Chondrocyte (in vitro differentiated cells): ENCODE data around the gene UROC1. TPM values are rescaled to one million over a fixed set of nuclear protein-coding genes. Genes with fewer than 3 reads are reported as not detected.

Experiments
- DNase-seq: peaks from one replicate; pipeline ENCODE4 v3.0.0; 2021; ENCODE audit warnings: mixed read lengths, low spot score
- H3K27ac Mint-ChIP-seq: one replicate; pipeline ENCODE4 v1.8.0; 2021; ENCODE audit warnings: mild to moderate bottlenecking, moderate library complexity, mixed read lengths; ENCODE audit not compliant: unreplicated experiment
- H3K27me3 Mint-ChIP-seq: 2 replicates; pipeline ENCODE4 v1.8.0; 2021; ENCODE audit warnings: low read depth, mixed read lengths
- H3K36me3 Mint-ChIP-seq: 2 replicates; pipeline ENCODE4 v1.8.0; 2021; ENCODE audit warnings: low read depth, mixed read lengths
- H3K4me1 Mint-ChIP-seq: 2 replicates; pipeline ENCODE4 v1.8.0; 2021; ENCODE audit warnings: low read depth, mild to moderate bottlenecking, mixed read lengths
- H3K4me3 Mint-ChIP-seq: one replicate; pipeline ENCODE4 v1.8.0; 2021; ENCODE audit warnings: mild to moderate bottlenecking, moderate library complexity, mixed read lengths; ENCODE audit not compliant: unreplicated experiment
- H3K9me3 Mint-ChIP-seq: 2 replicates; pipeline ENCODE4 v1.8.0; 2021; ENCODE audit warnings: low read depth, mixed read lengths
- total RNA-seq: library from RNA; stranded (reverse); gene quantifications from 3 replicates; pipeline ENCODE4 v1.2.1, GENCODE V29; 2021
- TF ChIP-seq, protein P1 (sequence below): fragments of 200-600 bp; sonication (generic); IDR thresholded peaks from 2 replicates; pipeline ENCODE4 v1.5.0; 2021; ENCODE audit warnings: antibody characterized with exemption, mild to moderate bottlenecking, moderate library complexity

The UROC1 gene
- total RNA-seq, 1 donor from 2014 or later = not detected

DNA sequence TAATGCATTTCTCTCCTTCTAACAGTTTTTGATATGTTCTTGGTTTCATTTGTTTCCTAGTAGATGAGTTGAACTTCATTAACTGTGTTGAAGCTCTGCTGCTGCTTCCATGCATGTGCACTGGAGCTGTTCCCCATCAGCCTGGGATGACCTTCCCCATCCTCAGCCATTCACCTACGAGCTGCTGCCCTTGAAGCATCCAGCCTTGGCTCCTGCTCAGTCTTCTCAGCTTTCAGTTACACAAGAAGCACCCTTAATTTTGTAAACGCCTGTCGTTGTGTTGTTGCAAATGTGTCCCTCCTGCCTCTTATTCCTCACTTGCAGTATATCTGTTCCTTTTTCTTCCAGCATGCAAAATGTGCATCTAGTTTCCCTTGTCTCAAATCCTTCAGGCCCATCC is 33.4 kb downstream of the UROC1 start:
- H3K4me3 Mint-ChIP-seq = no peak overlapping the region

DNA sequence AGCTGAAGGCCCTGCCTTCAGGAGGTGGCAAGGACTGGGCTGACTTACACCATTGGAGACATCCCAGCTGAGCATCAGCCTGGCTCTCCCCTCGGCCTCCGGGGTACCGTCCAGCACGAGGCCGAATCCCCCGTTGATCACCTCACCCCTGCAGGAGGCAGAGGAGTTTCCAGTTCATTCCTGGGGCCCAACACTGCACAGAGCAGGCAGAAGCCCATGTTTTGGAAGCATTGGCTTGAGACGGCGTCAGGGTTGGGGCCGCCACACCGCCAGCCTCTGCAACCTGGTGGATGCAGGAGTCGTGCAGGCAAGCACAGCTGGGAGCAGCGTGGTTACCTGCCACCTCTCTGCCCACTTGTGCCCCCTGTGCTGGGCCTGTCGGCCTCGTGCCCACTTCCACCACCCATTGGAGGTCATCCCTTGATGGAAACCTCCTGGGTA is 34.2 kb downstream of the UROC1 start:
- H3K4me3 Mint-ChIP-seq = no peak overlapping the region
- no peak overlapping the region for H3K27ac Mint-ChIP-seq
- H3K4me1 Mint-ChIP-seq = peaks cover 16% of the 10 kb centered on the region
- DNase-seq = peak; percentile 74
- H3K27me3 Mint-ChIP-seq = no peaks in the 10 kb centered on the region
- TF ChIP-seq, protein P1, sequence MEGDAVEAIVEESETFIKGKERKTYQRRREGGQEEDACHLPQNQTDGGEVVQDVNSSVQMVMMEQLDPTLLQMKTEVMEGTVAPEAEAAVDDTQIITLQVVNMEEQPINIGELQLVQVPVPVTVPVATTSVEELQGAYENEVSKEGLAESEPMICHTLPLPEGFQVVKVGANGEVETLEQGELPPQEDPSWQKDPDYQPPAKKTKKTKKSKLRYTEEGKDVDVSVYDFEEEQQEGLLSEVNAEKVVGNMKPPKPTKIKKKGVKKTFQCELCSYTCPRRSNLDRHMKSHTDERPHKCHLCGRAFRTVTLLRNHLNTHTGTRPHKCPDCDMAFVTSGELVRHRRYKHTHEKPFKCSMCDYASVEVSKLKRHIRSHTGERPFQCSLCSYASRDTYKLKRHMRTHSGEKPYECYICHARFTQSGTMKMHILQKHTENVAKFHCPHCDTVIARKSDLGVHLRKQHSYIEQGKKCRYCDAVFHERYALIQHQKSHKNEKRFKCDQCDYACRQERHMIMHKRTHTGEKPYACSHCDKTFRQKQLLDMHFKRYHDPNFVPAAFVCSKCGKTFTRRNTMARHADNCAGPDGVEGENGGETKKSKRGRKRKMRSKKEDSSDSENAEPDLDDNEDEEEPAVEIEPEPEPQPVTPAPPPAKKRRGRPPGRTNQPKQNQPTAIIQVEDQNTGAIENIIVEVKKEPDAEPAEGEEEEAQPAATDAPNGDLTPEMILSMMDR = no peak
- no peaks in the 10 kb centered on the region for H3K9me3 Mint-ChIP-seq
- H3K36me3 Mint-ChIP-seq = no peaks in the 10 kb centered on the region

More for the DNA sequence above, 33.4 kb downstream of the UROC1 start:
- H3K36me3 Mint-ChIP-seq = no peaks in the 10 kb centered on the region
- no peaks in the 10 kb centered on the region for H3K27me3 Mint-ChIP-seq
- DNase-seq = no peak
- H3K9me3 Mint-ChIP-seq = no peaks in the 10 kb centered on the region
- TF ChIP-seq, protein P1 = no peak
- H3K27ac Mint-ChIP-seq = no peak overlapping the region
- H3K4me1 Mint-ChIP-seq = peaks cover 16% of the 10 kb centered on the region

DNA sequence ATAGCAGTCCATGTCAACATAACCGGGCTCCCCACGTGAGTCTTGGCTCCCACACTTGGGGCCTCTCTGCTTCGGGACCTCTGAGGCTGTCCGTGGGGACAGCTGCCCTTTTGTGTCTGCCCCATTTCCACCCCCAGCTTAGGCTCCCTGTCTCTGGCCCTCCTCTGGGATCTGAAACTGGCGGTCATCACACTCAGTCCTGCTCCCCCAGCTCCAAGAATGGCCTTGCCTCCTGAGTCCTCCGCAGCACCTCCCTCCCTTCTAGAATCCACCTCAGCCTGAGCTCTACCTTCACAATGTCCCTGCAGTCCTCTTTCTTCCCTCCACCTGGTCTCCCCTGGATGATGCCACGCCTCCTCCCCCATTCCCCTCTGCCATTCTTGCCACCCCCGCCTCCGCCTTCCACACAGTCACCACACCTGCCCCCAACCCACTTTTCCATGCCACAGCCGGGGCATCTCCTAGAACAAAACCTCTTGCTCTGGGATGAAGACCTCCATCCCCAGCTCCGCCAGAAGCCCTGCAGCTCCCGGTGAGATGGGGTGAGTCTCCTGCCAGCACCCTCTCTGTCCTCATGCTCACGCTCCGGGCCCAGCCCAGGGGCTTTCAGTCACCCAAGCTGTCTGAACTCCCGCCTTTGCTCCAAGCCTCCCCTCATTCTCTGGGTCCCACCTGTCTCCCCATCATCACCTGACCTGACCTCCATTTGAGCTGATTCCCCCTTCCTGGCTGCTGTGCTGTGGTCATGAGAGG is 34.9 kb downstream of the UROC1 start:
- Mint-ChIP-seq H3K27ac (no peak overlapping the region), H3K4me3 (no peak overlapping the region)
- DNase-seq = no peak

DNA sequence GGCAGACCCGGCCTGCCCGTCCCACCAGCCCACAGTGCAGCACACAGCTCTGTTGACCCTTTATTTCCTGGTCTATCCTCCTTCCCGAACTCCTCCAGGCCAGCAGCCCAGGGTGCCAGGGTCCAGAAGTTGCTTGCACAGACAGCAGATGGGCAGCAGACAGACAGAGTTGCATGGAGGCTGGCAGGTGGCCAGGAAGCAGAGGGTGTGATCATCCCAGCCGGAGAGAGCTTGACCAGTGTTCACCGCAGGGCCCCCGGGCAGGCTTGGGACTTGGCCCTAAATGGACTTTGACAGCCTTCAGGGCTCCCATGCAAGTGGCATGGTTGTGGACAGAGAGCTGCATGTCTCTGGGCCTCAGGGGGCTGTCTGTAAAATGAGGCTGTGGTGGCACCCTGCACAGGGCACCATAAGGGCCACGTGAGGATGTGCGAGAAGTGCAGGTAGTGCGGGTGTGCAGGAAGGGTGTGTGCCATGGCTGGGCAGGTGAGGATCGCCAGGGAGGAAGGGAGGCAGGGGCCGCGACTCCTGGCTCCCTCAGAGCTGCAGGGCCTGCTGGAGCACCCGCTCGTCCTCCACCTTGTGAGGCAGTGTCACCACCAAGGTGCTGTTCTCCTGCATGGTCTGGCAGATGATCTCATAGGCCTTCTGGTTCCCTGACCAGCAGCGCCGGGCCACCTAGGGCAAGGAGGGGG is 35.6 kb downstream of the UROC1 start:
- H3K4me1 Mint-ChIP-seq = peaks cover 14% of the 10 kb centered on the region
- H3K36me3 Mint-ChIP-seq = no peaks in the 10 kb centered on the region
- TF ChIP-seq, protein P1 = no peak

More for the DNA sequence above, 34.9 kb downstream of the UROC1 start:
- Mint-ChIP-seq H3K27me3 (no peaks in the 10 kb centered on the region), H3K9me3 (no peaks in the 10 kb centered on the region), H3K4me1 (peaks cover 16% of the 10 kb centered on the region), H3K36me3 (no peaks in the 10 kb centered on the region)
- TF ChIP-seq, protein P1 = no peak

DNA sequence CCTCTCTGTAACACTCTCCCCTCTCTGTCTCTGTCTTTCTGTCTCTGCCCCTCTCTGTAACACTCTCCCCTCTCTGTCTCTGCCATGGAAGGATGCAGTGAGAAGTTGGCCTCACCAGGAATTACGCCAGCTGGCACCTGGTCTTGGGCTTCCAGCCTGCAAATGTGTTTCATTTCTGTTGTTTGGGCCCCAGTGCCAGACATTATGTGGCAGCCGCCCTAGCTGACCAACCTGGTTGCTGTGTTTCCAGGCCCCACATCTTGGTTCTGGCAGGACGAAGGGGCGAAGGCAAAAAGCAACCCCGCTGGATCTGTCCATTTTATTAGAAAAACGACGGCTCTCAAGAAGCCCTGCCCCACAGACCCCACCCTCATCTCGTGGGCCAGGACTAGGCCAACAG is 36.7 kb downstream of the UROC1 start:
- Mint-ChIP-seq H3K27me3 (no peaks in the 10 kb centered on the region), H3K27ac (no peak overlapping the region), H3K9me3 (no peaks in the 10 kb centered on the region), H3K4me1 (peaks cover 15% of the 10 kb centered on the region), H3K36me3 (no peaks in the 10 kb centered on the region), H3K4me3 (no peak overlapping the region)
- no peak for DNase-seq
- TF ChIP-seq, protein P1 = no peak

More for the DNA sequence above, 35.6 kb downstream of the UROC1 start:
- no peak overlapping the region for H3K4me3 Mint-ChIP-seq
- no peaks in the 10 kb centered on the region for H3K9me3 Mint-ChIP-seq
- H3K27ac Mint-ChIP-seq = no peak overlapping the region
- H3K27me3 Mint-ChIP-seq = no peaks in the 10 kb centered on the region
- peak; percentile 91 for DNase-seq
